H1 (cell line): ENCODE results near the gene DAAM1.

ENCODE experiments used
- CHD2 ChIP-seq: IDR thresholded peaks from 2 replicates; pipeline ENCODE4 v1.6.1; 2012; ENCODE audit warnings: low read length, improper control_type of control experiment
- CREB1 ChIP-seq: IDR thresholded peaks from 2 replicates; pipeline ENCODE4 v1.6.1; 2012; ENCODE audit warnings: inconsistent platforms
- EGR1 ChIP-seq: IDR thresholded peaks from 2 replicates; pipeline ENCODE4 v1.6.1; 2011; ENCODE audit warnings: low read depth, low read length, borderline replicate concordance
- NRF1 ChIP-seq: IDR thresholded peaks from 2 replicates; pipeline ENCODE4 v1.6.1; 2011; ENCODE audit warnings: mild to moderate bottlenecking, low read depth, low read length, improper control_type of control experiment
- POLR2A ChIP-seq, 2 experiments: IDR thresholded peaks; 1 replicate in 1 of 2; 2 replicates in 1 of 2; pipeline ENCODE4 v1.6.1; 2011; ENCODE audit warnings: low read depth in 2 of 2, low read length in 2 of 2, mild to moderate bottlenecking in 2 of 2; ENCODE audit errors: control extremely low read depth in 1 of 2
- POLR2AphosphoS5 ChIP-seq: IDR thresholded peaks from 2 replicates; pipeline ENCODE4 v1.6.1; 2011; ENCODE audit warnings: low read depth, low read length
- POU5F1 ChIP-seq: IDR thresholded peaks from 2 replicates; pipeline ENCODE4 v1.6.1; 2011; ENCODE audit warnings: low read depth, mild to moderate bottlenecking, low read length, moderate library complexity
- RBBP5 ChIP-seq: IDR thresholded peaks from 2 replicates; pipeline ENCODE4 v1.7.1; 2012; ENCODE audit warnings: low read depth, mild to moderate bottlenecking, inconsistent platforms, low read length, moderate library complexity, borderline replicate concordance
- RNF2 ChIP-seq: fragments of 200-900, 300-1000 bp; sonication (generic); IDR thresholded peaks from 2 replicates; pipeline ENCODE4 v1.7.1; 2016; ENCODE audit warnings: borderline replicate concordance, low read depth, mild to moderate bottlenecking, antibody characterized with exemption, low read length; ENCODE audit not compliant: poor library complexity, severe bottlenecking; ENCODE audit errors: missing control alignments
- RXRA ChIP-seq: IDR thresholded peaks from 2 replicates; pipeline ENCODE4 v1.6.1; 2011; ENCODE audit warnings: low read depth, mild to moderate bottlenecking, low read length, moderate library complexity; ENCODE audit not compliant: insufficient read depth
- TCF12 ChIP-seq: IDR thresholded peaks from 2 replicates; pipeline ENCODE4 v1.6.1; 2011; ENCODE audit warnings: low read depth, mild to moderate bottlenecking, low read length
- TF ChIP-seq, protein P1 (sequence below), 3 experiments: IDR thresholded peaks; 1 replicate in 2 of 3; 2 replicates in 1 of 3; pipeline versions ENCODE4 v1.5.1 to v1.6.1; 2011; ENCODE audit warnings: low read length in 3 of 3, mild to moderate bottlenecking in 3 of 3, inconsistent platforms in 2 of 3, low read depth in 1 of 3, moderate library complexity in 1 of 3; ENCODE audit not compliant: insufficient read depth in 1 of 3; ENCODE audit errors: control extremely low read depth in 1 of 3
- TF ChIP-seq, protein P2 (sequence below): IDR thresholded peaks from 2 replicates; pipeline ENCODE4 v1.6.1; 2011; ENCODE audit warnings: low read depth, mild to moderate bottlenecking, low read length; ENCODE audit not compliant: insufficient read depth

DNA sequence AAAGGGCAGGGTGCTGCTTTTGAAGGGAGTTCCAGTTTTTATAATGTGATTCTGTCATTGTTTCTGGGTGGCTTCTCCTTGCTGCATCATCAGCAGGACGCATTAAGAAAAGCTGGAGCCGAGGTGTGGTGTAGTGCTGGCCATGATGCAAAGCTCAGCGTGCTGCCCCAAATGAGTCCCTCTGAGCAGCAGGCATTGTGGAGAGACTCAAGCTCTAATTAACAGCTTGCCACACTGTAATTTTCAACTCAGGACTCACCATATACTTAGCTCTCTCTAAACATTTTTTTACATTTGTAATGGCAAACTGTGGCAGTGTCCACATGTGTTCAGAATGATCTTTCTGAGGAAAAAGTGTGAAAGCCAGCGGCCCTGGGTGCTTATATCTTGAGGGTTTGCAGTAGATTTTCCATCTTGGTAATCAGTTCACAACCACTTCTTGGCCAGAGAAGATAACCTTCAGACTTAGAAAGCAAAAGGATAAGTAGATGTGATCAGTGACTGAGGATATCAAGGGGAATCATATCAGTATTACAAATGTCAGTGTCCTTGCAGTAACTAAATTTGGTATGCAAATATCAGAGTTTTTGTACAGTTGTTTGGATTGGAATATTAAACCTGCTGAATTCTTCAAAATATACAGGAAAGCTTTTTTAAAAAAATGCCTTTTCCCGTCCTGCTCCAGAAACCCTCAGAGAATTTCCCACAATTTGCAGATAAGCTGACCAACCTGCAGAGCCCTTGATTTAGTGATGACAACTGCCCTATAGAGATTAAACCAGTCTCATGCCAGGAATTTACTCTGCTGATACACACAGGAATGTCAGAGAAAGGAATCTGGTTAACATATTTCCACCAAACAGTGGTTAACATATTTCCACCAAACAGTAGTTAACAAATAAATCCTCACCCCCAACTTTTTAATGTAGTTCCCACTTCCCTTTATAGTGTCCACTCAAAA lies 63.6 kb downstream of the DAAM1 start:
- TF ChIP-seq, protein P1, sequence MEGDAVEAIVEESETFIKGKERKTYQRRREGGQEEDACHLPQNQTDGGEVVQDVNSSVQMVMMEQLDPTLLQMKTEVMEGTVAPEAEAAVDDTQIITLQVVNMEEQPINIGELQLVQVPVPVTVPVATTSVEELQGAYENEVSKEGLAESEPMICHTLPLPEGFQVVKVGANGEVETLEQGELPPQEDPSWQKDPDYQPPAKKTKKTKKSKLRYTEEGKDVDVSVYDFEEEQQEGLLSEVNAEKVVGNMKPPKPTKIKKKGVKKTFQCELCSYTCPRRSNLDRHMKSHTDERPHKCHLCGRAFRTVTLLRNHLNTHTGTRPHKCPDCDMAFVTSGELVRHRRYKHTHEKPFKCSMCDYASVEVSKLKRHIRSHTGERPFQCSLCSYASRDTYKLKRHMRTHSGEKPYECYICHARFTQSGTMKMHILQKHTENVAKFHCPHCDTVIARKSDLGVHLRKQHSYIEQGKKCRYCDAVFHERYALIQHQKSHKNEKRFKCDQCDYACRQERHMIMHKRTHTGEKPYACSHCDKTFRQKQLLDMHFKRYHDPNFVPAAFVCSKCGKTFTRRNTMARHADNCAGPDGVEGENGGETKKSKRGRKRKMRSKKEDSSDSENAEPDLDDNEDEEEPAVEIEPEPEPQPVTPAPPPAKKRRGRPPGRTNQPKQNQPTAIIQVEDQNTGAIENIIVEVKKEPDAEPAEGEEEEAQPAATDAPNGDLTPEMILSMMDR (IDR thresholded peaks at IDR 0.05; ENCODE audit: control extremely low read depth in 1 of 3, insufficient read depth in 1 of 3, low read depth in 1 of 3, low read length in 3 of 3): no peak
- TF ChIP-seq POLR2AphosphoS5: no peak
- TF ChIP-seq POU5F1: no peak
- TF ChIP-seq RBBP5: no peak
- TF ChIP-seq CHD2: no peak
- no peak for TF ChIP-seq RXRA
- no peak for TF ChIP-seq POLR2A (IDR thresholded peaks at IDR 0.05; ENCODE audit: control extremely low read depth in 1 of 2, low read depth in 2 of 2, low read length in 2 of 2)
- no peak for TF ChIP-seq EGR1
- TF ChIP-seq NRF1: no peak
- no peak for TF ChIP-seq RNF2
- TF ChIP-seq CREB1: no peak
- TF ChIP-seq, protein P2, sequence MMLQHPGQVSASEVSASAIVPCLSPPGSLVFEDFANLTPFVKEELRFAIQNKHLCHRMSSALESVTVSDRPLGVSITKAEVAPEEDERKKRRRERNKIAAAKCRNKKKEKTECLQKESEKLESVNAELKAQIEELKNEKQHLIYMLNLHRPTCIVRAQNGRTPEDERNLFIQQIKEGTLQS: no peak
- no peak for TF ChIP-seq TCF12
